SU-DHL-6 (cell line): ENCODE results near the gene SLC17A7.

ENCODE experiments used
- EZH2phosphoT487 ChIP-seq: fragments of 200-600 bp; sonication (generic), shearing (Covaris generic); conservative IDR thresholded peaks from 2 replicates; pipeline ENCODE4 v1.6.1; 2018; ENCODE audit warnings: mild to moderate bottlenecking, antibody characterized with exemption, low read length, moderate library complexity, mixed read lengths
- TF ChIP-seq, protein P1 (sequence below): fragments of 200-600 bp; sonication (generic); IDR thresholded peaks from one replicate; pipeline ENCODE4 v1.5.1; 2017; ENCODE audit warnings: antibody characterized with exemption, mild to moderate bottlenecking, low read length, moderate library complexity; ENCODE audit not compliant: insufficient read depth, poor library complexity, severe bottlenecking

DNA sequence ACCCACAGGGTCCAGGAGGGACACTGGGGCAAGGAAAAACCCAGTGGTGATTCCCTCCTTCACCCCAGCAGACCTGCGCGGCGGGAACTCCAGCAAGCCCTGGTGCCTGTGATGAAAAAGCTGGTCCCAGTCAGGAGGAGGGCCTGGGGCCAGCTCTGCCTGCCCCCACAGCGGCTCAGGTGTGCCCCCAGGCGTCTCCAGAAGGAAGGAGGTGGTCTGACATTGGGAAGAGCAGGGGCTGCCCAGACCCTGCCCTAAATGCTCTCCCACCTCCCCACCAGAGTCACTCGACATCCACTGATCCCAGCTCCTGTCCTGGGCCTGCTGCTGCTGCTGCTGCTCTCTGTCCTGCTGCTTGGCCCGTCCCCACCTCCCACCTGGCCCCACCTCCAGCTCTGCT, 24.2 kb downstream of the SLC17A7 start:
- TF ChIP-seq, protein P1, sequence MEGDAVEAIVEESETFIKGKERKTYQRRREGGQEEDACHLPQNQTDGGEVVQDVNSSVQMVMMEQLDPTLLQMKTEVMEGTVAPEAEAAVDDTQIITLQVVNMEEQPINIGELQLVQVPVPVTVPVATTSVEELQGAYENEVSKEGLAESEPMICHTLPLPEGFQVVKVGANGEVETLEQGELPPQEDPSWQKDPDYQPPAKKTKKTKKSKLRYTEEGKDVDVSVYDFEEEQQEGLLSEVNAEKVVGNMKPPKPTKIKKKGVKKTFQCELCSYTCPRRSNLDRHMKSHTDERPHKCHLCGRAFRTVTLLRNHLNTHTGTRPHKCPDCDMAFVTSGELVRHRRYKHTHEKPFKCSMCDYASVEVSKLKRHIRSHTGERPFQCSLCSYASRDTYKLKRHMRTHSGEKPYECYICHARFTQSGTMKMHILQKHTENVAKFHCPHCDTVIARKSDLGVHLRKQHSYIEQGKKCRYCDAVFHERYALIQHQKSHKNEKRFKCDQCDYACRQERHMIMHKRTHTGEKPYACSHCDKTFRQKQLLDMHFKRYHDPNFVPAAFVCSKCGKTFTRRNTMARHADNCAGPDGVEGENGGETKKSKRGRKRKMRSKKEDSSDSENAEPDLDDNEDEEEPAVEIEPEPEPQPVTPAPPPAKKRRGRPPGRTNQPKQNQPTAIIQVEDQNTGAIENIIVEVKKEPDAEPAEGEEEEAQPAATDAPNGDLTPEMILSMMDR = no peak
- no peak for TF ChIP-seq EZH2phosphoT487
